Stomach (tissue), 9 donors: ENCODE results near the gene CRAMP1. TPM values are rescaled to one million over a fixed set of nuclear protein-coding genes. Genes with fewer than 3 reads are reported as not detected.

Experiments
- DNase-seq, 2 donors: peaks; one replicate each; pipeline versions ENCODE4 v3.0.0 to v3.0.0-alpha.2; 2013 to 2019
- H3K27ac ChIP-seq, 5 donors: fragments of 200-600 bp in 4 of 5; sonication (generic) in 4 of 5; one replicate each; pipeline ENCODE4 v1.5.1; 2013 to 2019; ENCODE audit warnings: mild to moderate bottlenecking in 1 of 5, moderate library complexity in 1 of 5
- H3K27me3 ChIP-seq, 3 donors: fragments of 200-600 bp; sonication (generic); one replicate each; pipeline ENCODE4 v1.5.1; 2017 to 2019; ENCODE audit warnings: mixed run types in 1 of 3
- H3K36me3 ChIP-seq, 4 donors: fragments of 200-600 bp; sonication (generic); 1 replicate in 3 of 4; 2 replicates in 1 of 4; pipeline ENCODE4 v1.5.1; 2016 to 2019
- H3K4me1 ChIP-seq, 4 donors: fragments of 200-600 bp; sonication (generic); one replicate each; pipeline ENCODE4 v1.5.1; 2016 to 2019
- H3K4me3 ChIP-seq, 4 donors: fragments of 200-600 bp; sonication (generic) in 3 of 4; one replicate each; pipeline ENCODE4 v1.5.1; 2016 to 2019; ENCODE audit warnings: mild to moderate bottlenecking in 1 of 4
- H3K9me3 ChIP-seq, 4 donors: fragments of 200-600 bp; sonication (generic); one replicate each; pipeline ENCODE4 v1.5.1; 2016 to 2019
- EP300 ChIP-seq: sonication (generic); formaldehyde crosslinking; IDR thresholded peaks from one replicate; pipeline ENCODE4 v1.6.1; 2017; ENCODE audit warnings: antibody characterized with exemption
- POLR2A ChIP-seq, 4 donors: fragments of 450-650 bp; IDR thresholded peaks; one replicate each; pipeline ENCODE4 v1.6.1; 2016; ENCODE audit warnings: antibody characterized with exemption in 4 of 4, control low read depth in 2 of 4, mild to moderate bottlenecking in 1 of 4, moderate library complexity in 1 of 4
- POLR2AphosphoS5 ChIP-seq, 3 donors: sonication (generic); formaldehyde crosslinking; IDR thresholded peaks; one replicate each; pipeline ENCODE4 v1.6.1; 2016; ENCODE audit warnings: antibody characterized with exemption in 3 of 3
- WGBS, 5 donors: extraction: QIAGEN DNeasy Blood & Tissue Kit in 3 of 5; methylation state at CpG; one replicate each; pipeline versions ENCODE4 v1.1.5 to v1.1.7; 2013 to 2018; 5-methylcytosine and 5-hydroxymethylcytosine counted together
- intact Hi-C: fragments of 100-400 bp; cut with DNase I; formaldehyde crosslinking; loops from one replicate; pipeline ENCODE4 v1.15.1; 2023; ENCODE audit warnings: low total_unique reads
- polyA plus RNA-seq, 3 donors: library from polyadenylated mRNA; stranded (reverse); fragments of 200-250 nt; gene quantifications; one replicate each; pipeline ENCODE4 v1.2.3, GENCODE V29; 2013
- total RNA-seq, 5 donors: library from RNA; depleted of rRNA; stranded (reverse); fragments of >200 nt; gene quantifications; one replicate each; pipeline versions ENCODE4 v1.1.0 to v1.2.3, GENCODE V29; 2014 to 2016
- TF ChIP-seq, protein P1 (sequence below), 7 experiments: fragments of 450-650 bp in 4 of 7; fragments of 200-600 bp in 3 of 7; sonication (generic) in 3 of 7; IDR thresholded peaks; one replicate each; pipeline ENCODE4 v1.5.1; 2016 to 2019; ENCODE audit warnings: antibody characterized with exemption in 7 of 7, control low read depth in 2 of 7, mild to moderate bottlenecking in 1 of 7
- donor health status: healthy with polysubstance abuse.
- donor health status: Bipolar disorder and iron deficiency.
- donor health status: healthy.

Gene CRAMP1
- total and polyA plus RNA-seq, 8 donors, result 3.4 to 28.1 (median 11.9) TPM

DNA sequence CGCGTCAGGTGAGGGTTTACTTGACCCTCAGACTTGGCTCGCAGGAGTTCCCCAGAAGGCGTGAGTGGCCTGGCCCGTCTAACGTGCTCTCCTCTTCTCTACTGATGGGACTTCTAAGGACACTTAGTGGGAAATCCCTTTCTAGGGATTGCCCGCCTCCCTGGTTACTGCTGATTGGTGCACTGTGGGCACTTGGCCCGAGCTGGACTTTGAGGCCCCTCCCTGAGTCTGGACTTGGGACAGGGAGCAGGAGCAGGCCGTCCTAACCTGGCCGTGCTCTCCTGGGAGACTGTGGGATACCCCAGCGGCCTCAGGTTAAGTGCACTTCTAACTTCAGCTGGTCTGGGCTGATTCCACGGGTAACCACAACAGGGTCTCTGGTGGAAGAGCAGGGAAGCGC is 15.0 kb upstream of the CRAMP1 start:
- no peak for DNase-seq
- Histone ChIP-seq H3K36me3 (peaks cover 8 to 72% (median 52%) of the 10 kb centered on the region in 4 donors), H3K9me3 (no peaks in the 10 kb centered on the region), H3K27me3 (no peaks in the 10 kb centered on the region), H3K27ac (no peak overlapping the region), H3K4me1 (no peaks in the 10 kb centered on the region), H3K4me3 (no peak overlapping the region)
- intact Hi-C loops, result no loop called here
- 84 to 92% (median 85%) methylated on average over 13 of the region's 13 CpGs for WGBS, 5 donors
- TF ChIP-seq, protein P1, sequence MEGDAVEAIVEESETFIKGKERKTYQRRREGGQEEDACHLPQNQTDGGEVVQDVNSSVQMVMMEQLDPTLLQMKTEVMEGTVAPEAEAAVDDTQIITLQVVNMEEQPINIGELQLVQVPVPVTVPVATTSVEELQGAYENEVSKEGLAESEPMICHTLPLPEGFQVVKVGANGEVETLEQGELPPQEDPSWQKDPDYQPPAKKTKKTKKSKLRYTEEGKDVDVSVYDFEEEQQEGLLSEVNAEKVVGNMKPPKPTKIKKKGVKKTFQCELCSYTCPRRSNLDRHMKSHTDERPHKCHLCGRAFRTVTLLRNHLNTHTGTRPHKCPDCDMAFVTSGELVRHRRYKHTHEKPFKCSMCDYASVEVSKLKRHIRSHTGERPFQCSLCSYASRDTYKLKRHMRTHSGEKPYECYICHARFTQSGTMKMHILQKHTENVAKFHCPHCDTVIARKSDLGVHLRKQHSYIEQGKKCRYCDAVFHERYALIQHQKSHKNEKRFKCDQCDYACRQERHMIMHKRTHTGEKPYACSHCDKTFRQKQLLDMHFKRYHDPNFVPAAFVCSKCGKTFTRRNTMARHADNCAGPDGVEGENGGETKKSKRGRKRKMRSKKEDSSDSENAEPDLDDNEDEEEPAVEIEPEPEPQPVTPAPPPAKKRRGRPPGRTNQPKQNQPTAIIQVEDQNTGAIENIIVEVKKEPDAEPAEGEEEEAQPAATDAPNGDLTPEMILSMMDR (IDR thresholded peaks at IDR 0.05), result no peak
- TF ChIP-seq EP300 (no peak), POLR2AphosphoS5 (IDR thresholded peaks at IDR 0.05) (no peak), POLR2A (IDR thresholded peaks at IDR 0.05) (no peak)

DNA sequence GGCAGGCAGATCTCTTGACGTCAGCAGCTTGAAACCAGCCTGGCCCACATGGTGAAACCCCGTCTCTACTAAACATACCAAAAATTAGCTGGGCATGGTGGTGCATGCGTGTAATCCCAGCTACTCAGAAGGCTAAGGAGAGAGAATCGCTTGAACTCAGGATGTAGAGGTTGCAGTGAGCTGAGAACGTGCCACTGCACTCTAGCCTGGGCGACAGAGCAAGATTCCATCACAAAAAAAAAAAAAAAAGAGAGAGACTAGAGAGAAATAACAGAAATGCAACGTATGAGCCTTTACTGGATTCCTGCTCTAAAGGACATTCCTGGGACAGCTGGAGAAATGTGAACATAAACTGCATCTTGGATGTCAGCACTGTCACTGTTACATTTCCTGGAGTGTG is 11.1 kb upstream of the CRAMP1 start:
- no peaks in the 10 kb centered on the region for H3K27me3 ChIP-seq
- no peaks in the 10 kb centered on the region for H3K9me3 ChIP-seq
- WGBS, 5 donors, result 89 to 94% (median 93%) methylated on average over 7 of the region's 7 CpGs
- TF ChIP-seq, protein P1 (IDR thresholded peaks at IDR 0.05), result no peak
- TF ChIP-seq POLR2AphosphoS5 (IDR thresholded peaks at IDR 0.05) (no peak), EP300 (no peak), POLR2A (IDR thresholded peaks at IDR 0.05) (no peak)
- H3K4me3 ChIP-seq, result no peak overlapping the region
- no peaks in the 10 kb centered on the region for H3K4me1 ChIP-seq
- peaks cover 6 to 58% (median 52%) of the 10 kb centered on the region in 4 donors for H3K36me3 ChIP-seq
- DNase-seq, result no peak
- intact Hi-C loops, result no loop called here
- H3K27ac ChIP-seq, result no peak overlapping the region

DNA sequence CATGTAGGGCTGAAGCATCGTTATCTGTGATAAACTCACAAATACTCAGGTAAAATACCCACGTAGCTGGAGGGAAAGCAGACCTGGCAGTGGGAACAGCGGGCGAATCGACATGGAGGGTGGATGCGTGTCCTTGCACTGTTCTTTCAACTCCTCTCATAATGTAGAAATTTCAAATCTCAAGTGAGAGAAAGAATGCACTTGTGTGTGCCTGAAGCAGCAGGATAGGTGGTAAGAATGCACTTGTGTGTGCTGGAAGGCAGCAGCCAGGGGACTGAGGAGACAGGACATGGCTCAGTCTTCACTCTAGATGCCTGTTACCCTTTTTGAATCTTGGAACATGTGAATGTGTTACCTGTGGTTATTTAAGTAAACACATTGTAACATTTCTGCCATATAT is 10.7 kb upstream of the CRAMP1 start:
- DNase-seq, result no peak
- Histone ChIP-seq H3K4me1 (no peaks in the 10 kb centered on the region), H3K9me3 (no peaks in the 10 kb centered on the region), H3K4me3 (no peak overlapping the region), H3K27ac (no peak overlapping the region), H3K27me3 (no peaks in the 10 kb centered on the region), H3K36me3 (peaks cover 8 to 58% (median 53%) of the 10 kb centered on the region in 4 donors)
- TF ChIP-seq EP300 (no peak), POLR2A (IDR thresholded peaks at IDR 0.05) (no peak), POLR2AphosphoS5 (IDR thresholded peaks at IDR 0.05) (no peak)
- TF ChIP-seq, protein P1 (IDR thresholded peaks at IDR 0.05), result no peak
- WGBS, 5 donors, result 95 to 97% (median 96%) methylated on average over 6 of the region's 6 CpGs
- intact Hi-C loops, result no loop called here

DNA sequence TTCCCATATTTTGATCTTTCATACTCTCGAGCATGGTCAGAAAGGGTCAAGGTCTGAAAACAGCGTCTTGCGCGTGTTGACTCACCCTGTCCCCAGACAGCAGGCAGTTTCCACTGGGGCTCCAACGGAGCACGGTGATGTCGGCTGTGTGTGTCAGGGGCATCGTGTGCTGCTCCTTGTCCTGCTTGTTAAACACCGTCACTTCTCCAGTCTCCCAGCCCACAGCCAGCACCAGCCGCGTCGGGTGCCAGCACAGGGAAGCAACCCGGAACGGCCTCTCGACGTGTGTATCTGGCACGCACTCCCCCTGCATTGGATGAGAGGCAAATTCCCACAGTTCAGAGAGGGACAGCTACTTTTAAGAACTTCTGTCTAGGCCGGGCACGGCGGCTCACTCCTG is 9.9 kb upstream of the CRAMP1 start:
- intact Hi-C loops, result no loop called here
- no peaks in the 10 kb centered on the region for H3K4me1 ChIP-seq
- H3K36me3 ChIP-seq, result peaks cover 12 to 58% (median 53%) of the 10 kb centered on the region in 4 donors
- no peaks in the 10 kb centered on the region for H3K27me3 ChIP-seq
- TF ChIP-seq EP300, result no peak
- TF ChIP-seq, protein P1 (IDR thresholded peaks at IDR 0.05), result no peak
- no peak for TF ChIP-seq POLR2A (IDR thresholded peaks at IDR 0.05)
- TF ChIP-seq POLR2AphosphoS5 (IDR thresholded peaks at IDR 0.05), result no peak
- H3K27ac ChIP-seq, result no peak overlapping the region
- no peak for DNase-seq
- H3K4me3 ChIP-seq, result no peak overlapping the region
- H3K9me3 ChIP-seq, result no peaks in the 10 kb centered on the region
- WGBS, 5 donors, result 93 to 97% (median 94%) methylated on average over 15 to 20 of the region's 20 CpGs
